ENCODE data around the gene RAB6B. TPM values are rescaled to one million over a fixed set of nuclear protein-coding genes. Genes with fewer than 3 reads are reported as not detected.
A peak's percentile ranks its signal among the peaks of the same experiment; 100 is the strongest.

Gene RAB6B
- total RNA-seq = 10.9 to 12.8 TPM (median 11.0 TPM) in 3 replicates

DNA sequence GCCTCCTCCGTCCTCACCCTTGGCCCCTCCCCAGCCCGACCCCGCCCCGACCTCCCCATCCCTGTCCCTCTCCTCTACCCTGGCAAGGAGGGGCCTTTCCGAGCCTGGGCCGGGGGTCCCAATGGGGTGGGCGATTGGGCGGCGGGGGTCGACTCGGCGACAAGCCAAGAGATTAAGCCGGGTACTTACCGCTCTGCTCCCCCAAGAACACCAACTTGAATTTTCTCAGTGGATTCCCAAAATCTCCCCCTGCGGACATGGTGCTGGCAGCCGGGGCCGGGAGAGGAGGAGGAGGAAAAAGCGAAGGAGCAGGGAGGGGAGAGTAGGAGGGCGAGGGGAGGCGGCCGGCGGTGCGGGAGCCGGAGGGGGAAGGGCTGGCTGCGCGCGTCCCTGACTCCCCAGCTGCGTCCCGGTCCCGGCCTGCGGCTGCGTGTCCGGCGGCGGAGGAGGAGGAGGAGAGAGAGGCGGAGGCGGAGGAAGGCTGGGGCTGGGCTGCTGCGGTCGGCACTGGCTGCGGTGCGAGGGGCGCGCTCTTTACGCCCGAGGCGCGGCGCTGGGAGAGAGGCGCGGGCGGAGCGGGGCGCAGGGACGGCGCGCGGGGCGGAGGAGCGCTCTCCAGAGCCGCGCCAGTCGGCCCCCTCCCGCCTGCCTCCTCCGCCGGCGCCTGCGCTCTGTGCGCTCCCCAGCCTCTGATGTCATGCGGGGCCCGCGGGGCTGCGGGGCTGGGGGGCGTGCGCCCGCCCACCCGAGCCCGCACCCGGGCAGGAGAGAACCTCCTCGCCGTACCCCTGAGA, at the start of gene RAB6B:
TSS of gene RAB6B (minus strand) at position 675 of the 794 bp plus-strand sequence. CDS start at position 259, 416 bp downstream.
- peaks cover 59% of the 10 kb centered on the region for H3K27me3 Mint-ChIP-seq (ENCODE audit: low read depth)
- peak within 1 kb of the TSS; percentile 86 for H3K27ac Mint-ChIP-seq

DNA sequence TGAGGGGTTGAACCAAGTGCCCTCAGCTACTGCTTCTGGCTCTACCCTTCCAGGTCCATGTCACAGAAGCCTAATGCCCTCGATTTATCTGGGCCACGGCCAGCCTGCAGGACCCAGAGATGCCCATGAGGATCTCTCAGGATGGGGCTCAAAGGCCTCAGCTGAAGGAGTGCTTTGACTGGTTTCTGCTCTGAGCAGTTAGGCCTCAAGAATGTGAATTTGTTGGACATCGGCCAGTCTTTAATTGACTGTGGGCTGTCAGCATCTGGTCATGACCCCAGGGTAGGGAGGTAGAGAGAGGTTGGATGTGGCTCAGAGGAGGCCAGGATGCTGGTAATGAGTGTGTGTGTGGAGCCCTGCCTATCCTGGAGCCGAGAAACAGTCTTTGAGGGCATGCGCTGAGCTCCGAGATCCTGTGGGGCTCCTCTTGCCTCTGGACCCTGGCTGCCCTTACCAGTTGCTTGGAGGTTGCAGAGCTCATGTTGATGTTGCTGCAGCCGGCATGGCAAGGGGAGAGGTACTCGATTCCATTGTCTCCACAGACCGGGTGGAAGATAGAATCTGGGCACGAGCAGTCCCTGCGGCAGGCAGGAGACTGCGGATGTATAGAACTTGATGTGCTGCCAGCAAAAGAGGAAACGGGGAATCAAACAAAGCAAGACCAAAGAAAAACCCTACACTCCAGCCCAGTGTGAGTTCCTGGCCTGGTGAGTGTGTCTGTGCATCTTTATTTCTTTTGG, 49.1 kb upstream of the RAB6B start:
- no peak for DNase-seq (ENCODE audit: low spot score in 2 of 2, unreplicated experiment in 2 of 2)
- Mint-ChIP-seq H3K27ac (peak overlapping the region; percentile 82), H3K9me3 (no peaks in the 10 kb centered on the region), H3K4me1 (peaks cover 58% of the 10 kb centered on the region), H3K27me3 (ENCODE audit: low read depth) (no peaks in the 10 kb centered on the region), H3K4me3 (no peak overlapping the region), H3K36me3 (peaks cover 5% of the 10 kb centered on the region)
- TF ChIP-seq, protein P1, sequence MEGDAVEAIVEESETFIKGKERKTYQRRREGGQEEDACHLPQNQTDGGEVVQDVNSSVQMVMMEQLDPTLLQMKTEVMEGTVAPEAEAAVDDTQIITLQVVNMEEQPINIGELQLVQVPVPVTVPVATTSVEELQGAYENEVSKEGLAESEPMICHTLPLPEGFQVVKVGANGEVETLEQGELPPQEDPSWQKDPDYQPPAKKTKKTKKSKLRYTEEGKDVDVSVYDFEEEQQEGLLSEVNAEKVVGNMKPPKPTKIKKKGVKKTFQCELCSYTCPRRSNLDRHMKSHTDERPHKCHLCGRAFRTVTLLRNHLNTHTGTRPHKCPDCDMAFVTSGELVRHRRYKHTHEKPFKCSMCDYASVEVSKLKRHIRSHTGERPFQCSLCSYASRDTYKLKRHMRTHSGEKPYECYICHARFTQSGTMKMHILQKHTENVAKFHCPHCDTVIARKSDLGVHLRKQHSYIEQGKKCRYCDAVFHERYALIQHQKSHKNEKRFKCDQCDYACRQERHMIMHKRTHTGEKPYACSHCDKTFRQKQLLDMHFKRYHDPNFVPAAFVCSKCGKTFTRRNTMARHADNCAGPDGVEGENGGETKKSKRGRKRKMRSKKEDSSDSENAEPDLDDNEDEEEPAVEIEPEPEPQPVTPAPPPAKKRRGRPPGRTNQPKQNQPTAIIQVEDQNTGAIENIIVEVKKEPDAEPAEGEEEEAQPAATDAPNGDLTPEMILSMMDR (IDR thresholded peaks at IDR 0.05; ENCODE audit: unreplicated experiment) = no peak

More for the DNA sequence above, at the start of gene RAB6B:
- peaks cover 6% of the 10 kb centered on the region for H3K4me1 Mint-ChIP-seq
- DNase-seq (ENCODE audit: low spot score in 2 of 2, unreplicated experiment in 2 of 2) = peak; percentile 56 to 69
- no peaks in the 10 kb centered on the region for H3K36me3 Mint-ChIP-seq
- no peaks in the 10 kb centered on the region for H3K9me3 Mint-ChIP-seq
- TF ChIP-seq, protein P1 (IDR thresholded peaks at IDR 0.05; ENCODE audit: unreplicated experiment) = no peak
- H3K4me3 Mint-ChIP-seq = peak within 1 kb of the TSS; percentile 87

DNA sequence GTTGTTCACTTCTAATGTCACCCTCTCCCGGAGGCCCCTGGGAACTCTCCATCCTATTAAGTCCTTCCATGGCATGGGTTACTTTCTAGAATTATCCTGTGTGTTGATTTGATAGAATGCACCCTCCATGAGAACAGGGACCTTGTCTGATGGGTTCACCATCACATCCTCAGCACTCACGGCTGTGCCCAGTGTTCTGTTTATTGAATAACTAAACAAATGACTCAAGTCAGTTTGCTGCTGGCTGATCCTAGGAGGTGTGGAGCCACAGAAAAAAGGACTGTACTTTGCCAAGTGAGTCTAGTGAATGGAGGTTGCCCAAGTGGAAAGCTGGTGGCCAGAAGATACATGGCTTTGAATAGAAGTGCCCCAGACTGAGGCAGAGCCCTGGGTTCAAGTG, 48.5 kb upstream of the RAB6B start:
- Mint-ChIP-seq H3K27ac (peak overlapping the region; percentile 41), H3K27me3 (ENCODE audit: low read depth) (no peaks in the 10 kb centered on the region), H3K36me3 (peaks cover 5% of the 10 kb centered on the region), H3K4me3 (no peak overlapping the region), H3K9me3 (no peaks in the 10 kb centered on the region), H3K4me1 (peaks cover 54% of the 10 kb centered on the region)
- no peak for DNase-seq (ENCODE audit: low spot score in 2 of 2, unreplicated experiment in 2 of 2)
- TF ChIP-seq, protein P1 (IDR thresholded peaks at IDR 0.05; ENCODE audit: unreplicated experiment) = no peak

DNA sequence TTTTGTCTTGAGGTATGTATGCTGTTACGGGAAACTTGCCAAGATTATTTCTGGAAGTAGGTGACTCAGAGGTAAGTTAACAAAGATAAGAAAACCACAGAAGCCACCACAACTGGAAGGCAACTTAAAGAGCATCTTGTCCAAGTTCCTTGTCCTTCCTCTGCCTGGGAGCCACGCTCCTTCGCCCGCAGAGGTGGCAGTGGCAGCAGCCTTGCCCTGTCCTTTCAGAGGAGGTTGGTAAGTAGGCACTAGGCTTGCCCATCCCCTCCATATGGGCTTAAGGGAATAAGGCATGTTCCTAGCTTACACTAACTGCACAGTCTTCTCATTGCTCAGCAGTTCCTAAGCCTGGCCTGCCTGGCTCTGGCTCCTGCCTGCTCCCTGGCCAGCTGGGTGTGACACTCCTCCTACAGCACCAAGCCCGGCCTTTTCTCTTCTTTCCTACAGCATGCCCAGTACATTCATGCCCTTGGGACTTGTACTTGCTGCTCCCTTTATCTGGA, 48.0 kb upstream of the RAB6B start:
- Mint-ChIP-seq H3K9me3 (no peaks in the 10 kb centered on the region), H3K4me1 (peaks cover 52% of the 10 kb centered on the region), H3K4me3 (no peak overlapping the region), H3K36me3 (peaks cover 5% of the 10 kb centered on the region), H3K27ac (peak overlapping the region; percentile 41), H3K27me3 (ENCODE audit: low read depth) (no peaks in the 10 kb centered on the region)
- TF ChIP-seq, protein P1 (IDR thresholded peaks at IDR 0.05; ENCODE audit: unreplicated experiment) = no peak
- DNase-seq (ENCODE audit: low spot score in 2 of 2, unreplicated experiment in 2 of 2) = no peak

DNA sequence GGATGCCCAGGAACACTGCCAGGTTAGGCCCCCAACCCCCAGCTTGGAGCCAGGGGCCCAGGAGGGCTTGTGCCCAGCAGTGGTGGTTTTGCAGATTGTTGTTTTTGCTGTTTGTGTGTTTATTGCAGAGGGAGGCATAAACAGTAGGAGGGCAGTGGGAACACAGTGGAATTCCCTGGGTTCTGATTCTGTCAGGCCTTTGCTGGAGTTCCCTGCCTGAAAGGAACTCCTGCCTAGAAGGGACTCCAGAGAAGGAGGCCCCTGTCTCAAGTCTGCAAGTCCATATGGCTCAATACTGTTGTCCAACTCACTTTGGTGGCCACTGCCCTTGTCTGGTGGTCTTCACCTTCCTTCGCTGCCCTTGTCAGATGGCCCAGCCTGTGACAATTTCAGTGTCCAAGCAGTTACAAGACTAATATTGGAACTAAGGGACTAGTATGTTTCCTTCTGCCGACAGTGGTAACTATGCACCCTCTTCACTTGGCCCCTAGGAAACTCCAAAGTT, 47.4 kb upstream of the RAB6B start:
- Mint-ChIP-seq H3K4me1 (peaks cover 57% of the 10 kb centered on the region), H3K36me3 (peaks cover 5% of the 10 kb centered on the region), H3K9me3 (no peaks in the 10 kb centered on the region), H3K4me3 (no peak overlapping the region), H3K27me3 (ENCODE audit: low read depth) (no peaks in the 10 kb centered on the region), H3K27ac (peak overlapping the region; percentile 41)
- DNase-seq (ENCODE audit: low spot score in 2 of 2, unreplicated experiment in 2 of 2) = no peak
- TF ChIP-seq, protein P1 (IDR thresholded peaks at IDR 0.05; ENCODE audit: unreplicated experiment) = no peak
